B cell (primary cell): ENCODE results near the gene SIGLEC10. TPM values are rescaled to one million over a fixed set of nuclear protein-coding genes. Genes with fewer than 3 reads are reported as not detected.
"Not testable (repeated sequence)": the region's sequence is repeated elsewhere in the genome, so short reads cannot be mapped to it uniquely, and the experiment has no call there.

Experiments
- ATAC-seq: fragments of 200-7000 bp; cut with Tn5 transposase; one replicate; pipeline ENCODE4 v1.10.0; 2021; ENCODE audit warnings: low read depth, mild to moderate bottlenecking, moderate number of reproducible peaks, moderate library complexity
- CTCF ChIA-PET: fragments of 350-600 bp; sonication (Branson Sonifier 250); formaldehyde crosslinking; loops from one replicate; lab custom pipeline; 2021; ENCODE audit warnings: antibody characterized with exemption, inconsistent platforms; lab: Charles Lee
- POLR2A ChIA-PET: fragments of 350-600 bp; sonication (Branson Sonifier 250); formaldehyde crosslinking; loops from one replicate; lab custom pipeline; 2021; ENCODE audit warnings: antibody characterized with exemption; lab: Charles Lee
- DNase-seq: peaks from one replicate; pipeline ENCODE4 v3.0.0; 2013
- H2AFZ ChIP-seq: 2 replicates; pipeline ENCODE4 v1.6.1; 2012; ENCODE audit warnings: mild to moderate bottlenecking, low read depth, low read length; ENCODE audit not compliant: insufficient read depth, poor library complexity, severe bottlenecking
- H3K27ac ChIP-seq, 2 donors: 1 replicate in 1 of 2; 2 replicates in 1 of 2; pipeline ENCODE4 v1.5.1; 2012 to 2013; ENCODE audit warnings: low read length in 2 of 2, mild to moderate bottlenecking in 2 of 2, moderate library complexity in 1 of 2
- H3K27me3 ChIP-seq, 4 experiments: fragments of 200-600 bp in 1 of 4; sonication (generic) in 1 of 4; replicated peaks in 1 of 4; 1 replicate in 2 of 4; 2 replicates in 2 of 4; pipeline versions ENCODE4 v1.6.1 to v1.7.0; 2013 to 2016; ENCODE audit warnings: low read length in 3 of 4, mild to moderate bottlenecking in 2 of 4, mixed read lengths in 1 of 4, moderate library complexity in 1 of 4; ENCODE audit not compliant: insufficient read depth in 4 of 4, control insufficient read depth in 3 of 4; ENCODE audit errors: control extremely low read depth in 1 of 4
- H3K36me3 ChIP-seq, 2 experiments: replicated peaks in 1 of 2; 1 replicate in 1 of 2; 2 replicates in 1 of 2; pipeline versions ENCODE4 v1.6.1 to v1.7.1; 2013; ENCODE audit warnings: low read length in 1 of 2; ENCODE audit not compliant: insufficient read depth in 2 of 2, control insufficient read depth in 1 of 2; ENCODE audit errors: control extremely low read depth in 1 of 2, extremely low read depth in 1 of 2
- H3K4me1 ChIP-seq, 2 donors: fragments of 200-600 bp in 1 of 2; sonication (generic) in 1 of 2; 1 replicate in 1 of 2; 2 replicates in 1 of 2; pipeline versions ENCODE4 v1.5.1 to v1.6.1; 2013 to 2017; ENCODE audit warnings: low read length in 2 of 2; ENCODE audit not compliant: control insufficient read depth in 2 of 2, insufficient read depth in 2 of 2
- H3K4me2 ChIP-seq: replicated peaks from 2 replicates; pipeline ENCODE3; 2012; ENCODE audit warnings: mild to moderate bottlenecking, low read depth, low read length; ENCODE audit not compliant: poor library complexity, severe bottlenecking
- H3K4me3 ChIP-seq, 5 experiments: fragments of 200-600 bp in 1 of 5; sonication (generic) in 1 of 5; 1 replicate in 3 of 5; 2 replicates in 2 of 5; pipeline versions ENCODE4 v1.5.1 to v1.7.0; 2011 to 2016; ENCODE audit warnings: low read length in 4 of 5, mild to moderate bottlenecking in 4 of 5, low read depth in 2 of 5, control low read depth in 1 of 5, moderate library complexity in 1 of 5; ENCODE audit not compliant: insufficient read depth in 1 of 5; ENCODE audit errors: control extremely low read depth in 1 of 5, extremely low read depth in 1 of 5
- H3K79me2 ChIP-seq: fragments of 200-600 bp; sonication (generic); one replicate; pipeline ENCODE4 v1.6.0; 2016; ENCODE audit warnings: low read length; ENCODE audit not compliant: control insufficient read depth, insufficient read depth
- H3K9ac ChIP-seq: fragments of 200-600 bp; sonication (generic); 2 replicates; pipeline ENCODE4 v1.6.1; 2017; ENCODE audit warnings: mild to moderate bottlenecking, low read length, moderate library complexity
- H3K9me3 ChIP-seq, 3 donors: one replicate each; pipeline versions ENCODE4 v1.6.1 to v1.7.1; 2013; ENCODE audit warnings: low read length in 2 of 3; ENCODE audit not compliant: control insufficient read depth in 2 of 3, insufficient read depth in 1 of 3; ENCODE audit errors: control extremely low read depth in 1 of 3
- H4K20me1 ChIP-seq: 2 replicates; pipeline ENCODE4 v1.6.0; 2012; ENCODE audit warnings: mild to moderate bottlenecking, low read length; ENCODE audit not compliant: insufficient read depth, control insufficient read depth, poor library complexity, severe bottlenecking
- H3K27ac Mint-ChIP-seq: one replicate; pipeline ENCODE4 v1.8.0; 2021; ENCODE audit warnings: mixed read lengths
- H3K27me3 Mint-ChIP-seq: one replicate; pipeline ENCODE4 v1.8.0; 2021; ENCODE audit warnings: mixed read lengths
- H3K4me1 Mint-ChIP-seq: one replicate; pipeline ENCODE4 v1.8.0; 2021; ENCODE audit warnings: mixed read lengths
- H3K4me3 Mint-ChIP-seq: one replicate; pipeline ENCODE4 v1.8.0; 2021; ENCODE audit warnings: mixed read lengths
- H3K9me3 Mint-ChIP-seq: one replicate; pipeline ENCODE4 v1.8.0; 2022; ENCODE audit warnings: mixed read lengths; ENCODE audit not compliant: insufficient read depth
- CTCF ChIP-seq: fragments of 200-600 bp; IDR thresholded peaks from one replicate; pipeline ENCODE4 v1.8.0; 2022; ENCODE audit warnings: antibody characterized with exemption, mild to moderate bottlenecking
- EZH2 ChIP-seq: IDR thresholded peaks from 2 replicates; pipeline ENCODE4 v1.6.1; 2012; ENCODE audit warnings: borderline replicate concordance, low read depth, mild to moderate bottlenecking, moderate library complexity, low read length; ENCODE audit not compliant: insufficient read depth, poor library complexity, severe bottlenecking
- WGBS: methylation state at CpG from one replicate; pipeline ENCODE4 v1.1.5; 2013; ENCODE audit warnings: missing lambda C conversion rate; ENCODE audit not compliant: insufficient coverage; 5-methylcytosine and 5-hydroxymethylcytosine counted together
- intact Hi-C: fragments of 100-400 bp; cut with micrococcal nuclease; formaldehyde crosslinking; loops from one replicate; pipeline ENCODE4 v1.10.0; 2022
- polyA plus RNA-seq: library from polyadenylated mRNA; depleted of rRNA; stranded (reverse); fragments of >200 nt; gene quantifications from 2 replicates; pipeline ENCODE4 v1.2.3, GENCODE V29; 2012
- total RNA-seq, 2 donors: library from RNA; stranded (reverse); fragments of 120-200 nt in 1 of 2; gene quantifications; 1 replicate in 1 of 2; 2 replicates in 1 of 2; pipeline versions ENCODE4 v1.2.3 to v1.2.4, GENCODE V29; 2013 to 2022

Gene SIGLEC10
- total and polyA plus RNA-seq, 2 donors (not counting 1 experiment from before 2014, with no cell fraction given) = 49.1 to 87.6 TPM

- no peak overlapping the region for H3K27ac Mint-ChIP-seq
Observed at GRCh38 chr19:51421229-51422052, 4.0 kb upstream of the SIGLEC10 start.

GRCh38 chr19:51420511-51420910 is 3.1 kb upstream of the SIGLEC10 start:
- POLR2A ChIA-PET = interaction anchor here (0.7 to 1.1 kb wide), 2 partner anchors 26 to 86 kb away, joined by 3 to 8 read pairs; no protein-coding TSS in a partner anchor
- not testable (repeated sequence) for H3K27ac ChIP-seq, H2AFZ ChIP-seq, H3K9me3 ChIP-seq, H4K20me1 ChIP-seq, H3K27ac Mint-ChIP-seq, H3K9ac ChIP-seq, H3K9me3 Mint-ChIP-seq, ATAC-seq, H3K36me3 ChIP-seq, H3K4me3 ChIP-seq, H3K4me2 ChIP-seq, H3K27me3 Mint-ChIP-seq, DNase-seq, H3K4me3 Mint-ChIP-seq
- Histone ChIP-seq H3K27me3 (peaks cover 0 to 11% (median 3%) of the 10 kb centered on the region in 4 experiments), H3K4me1 (peaks cover 31 to 48% of the 10 kb centered on the region in 2 donors), H3K79me2 (peaks cover 11% of the 10 kb centered on the region)
- H3K4me1 Mint-ChIP-seq = peaks cover 41% of the 10 kb centered on the region
- intact Hi-C loops = loop anchor here (10.0 kb wide), 1 partner anchor 94 kb away; no protein-coding TSS in a partner anchor
- CTCF ChIA-PET = interaction anchor here (0.7 to 6.6 kb wide), 15 partner anchors 9 to 241 kb away, joined by 3 to 112 read pairs (median 7); partner anchors contain the start of gene VSIG10L
- WGBS = 93% methylated on average over 8 of the region's 11 CpGs

More at GRCh38 chr19:51421229-51422052, 4.0 kb upstream of the SIGLEC10 start:
- H3K27ac ChIP-seq = no peak overlapping the region
- Mint-ChIP-seq H3K4me1 (peaks cover 35% of the 10 kb centered on the region), H3K4me3 (peak overlapping the region; percentile 39), H3K9me3 (no peaks in the 10 kb centered on the region), H3K27me3 (peaks cover 10% of the 10 kb centered on the region)
- WGBS = 3% methylated on average over 28 of the region's 39 CpGs
- no peak overlapping the region for H3K4me3 ChIP-seq
- ATAC-seq = no peak
- no peak overlapping the region for H3K9ac ChIP-seq
- H4K20me1 ChIP-seq = no peaks in the 10 kb centered on the region
- no peak for DNase-seq
- H3K9me3 ChIP-seq = peaks cover 0 to 6% (median 0%) of the 10 kb centered on the region in 3 donors
- peak overlapping the region; percentile 56 for H3K4me2 ChIP-seq
- no peak overlapping the region for H2AFZ ChIP-seq
- peaks cover 0 to 14% (median 3%) of the 10 kb centered on the region in 4 experiments for H3K27me3 ChIP-seq
- ChIA-PET CTCF (interaction anchor here (0.5 to 6.6 kb wide), 24 partner anchors 8 to 257 kb away, joined by 3 to 112 read pairs (median 5); partner anchors contain the start of gene VSIG10L), POLR2A (interaction anchor here (0.6 to 1.1 kb wide), 2 partner anchors 27 to 61 kb away, joined by 3 read pairs; no protein-coding TSS in a partner anchor)
- H3K36me3 ChIP-seq = no peaks in the 10 kb centered on the region
- no peak for TF ChIP-seq CTCF
- TF ChIP-seq EZH2 = no peak
- H3K4me1 ChIP-seq = peaks cover 25 to 39% of the 10 kb centered on the region in 2 donors
- intact Hi-C loops = loop anchor here (1.0 to 10.0 kb wide), 2 partner anchors 18 to 93 kb away; no protein-coding TSS in a partner anchor
- H3K79me2 ChIP-seq = peaks cover 2% of the 10 kb centered on the region
